Hippocampal formation (tissue), 2 donors: ENCODE data around the gene GPC1.

Experiments
- DNase-seq, 2 donors: peaks; one replicate each; lab custom pipeline; 2025; lab: John Stamatoyannopoulos, UW

The GPC1 gene

DNA sequence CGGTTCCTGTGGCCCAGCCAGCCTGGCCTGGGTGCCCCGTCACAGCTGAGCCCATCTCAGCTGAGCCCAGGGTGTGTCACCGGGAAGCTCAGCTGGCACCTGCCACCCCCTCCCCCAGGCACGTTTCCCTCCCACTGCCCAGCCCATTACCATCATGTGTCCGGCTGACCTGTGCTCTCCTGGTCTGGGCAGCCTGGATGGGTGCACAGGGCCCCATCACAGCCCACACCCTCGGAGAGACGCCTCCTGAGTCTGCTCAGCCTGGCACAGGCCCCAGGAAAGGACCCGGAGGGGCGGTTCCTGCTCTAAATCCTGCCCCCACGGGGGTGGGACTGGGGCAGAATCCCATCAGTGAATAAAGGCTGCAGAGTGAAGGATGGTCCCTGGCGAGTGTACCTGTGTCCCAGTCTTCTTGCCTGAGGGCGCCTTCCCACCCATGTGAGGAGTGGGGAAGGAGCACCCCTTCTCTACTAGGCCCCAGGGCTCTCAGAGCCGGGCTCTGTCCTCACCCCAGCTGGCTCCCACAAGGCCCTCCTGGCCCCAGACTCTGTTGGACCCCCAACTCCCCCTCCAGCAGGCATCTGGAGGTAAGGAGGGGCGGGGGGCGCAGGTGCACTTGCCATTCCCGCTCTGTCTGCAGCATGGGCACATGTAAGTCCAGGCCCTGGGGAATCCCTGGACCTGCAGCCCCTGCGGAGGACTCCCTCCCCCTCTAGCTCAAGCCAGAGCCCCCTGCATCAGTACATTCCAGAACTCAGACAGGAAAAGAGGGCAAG, 21.2 kb downstream of the GPC1 start:
- DNase-seq: no peak

DNA sequence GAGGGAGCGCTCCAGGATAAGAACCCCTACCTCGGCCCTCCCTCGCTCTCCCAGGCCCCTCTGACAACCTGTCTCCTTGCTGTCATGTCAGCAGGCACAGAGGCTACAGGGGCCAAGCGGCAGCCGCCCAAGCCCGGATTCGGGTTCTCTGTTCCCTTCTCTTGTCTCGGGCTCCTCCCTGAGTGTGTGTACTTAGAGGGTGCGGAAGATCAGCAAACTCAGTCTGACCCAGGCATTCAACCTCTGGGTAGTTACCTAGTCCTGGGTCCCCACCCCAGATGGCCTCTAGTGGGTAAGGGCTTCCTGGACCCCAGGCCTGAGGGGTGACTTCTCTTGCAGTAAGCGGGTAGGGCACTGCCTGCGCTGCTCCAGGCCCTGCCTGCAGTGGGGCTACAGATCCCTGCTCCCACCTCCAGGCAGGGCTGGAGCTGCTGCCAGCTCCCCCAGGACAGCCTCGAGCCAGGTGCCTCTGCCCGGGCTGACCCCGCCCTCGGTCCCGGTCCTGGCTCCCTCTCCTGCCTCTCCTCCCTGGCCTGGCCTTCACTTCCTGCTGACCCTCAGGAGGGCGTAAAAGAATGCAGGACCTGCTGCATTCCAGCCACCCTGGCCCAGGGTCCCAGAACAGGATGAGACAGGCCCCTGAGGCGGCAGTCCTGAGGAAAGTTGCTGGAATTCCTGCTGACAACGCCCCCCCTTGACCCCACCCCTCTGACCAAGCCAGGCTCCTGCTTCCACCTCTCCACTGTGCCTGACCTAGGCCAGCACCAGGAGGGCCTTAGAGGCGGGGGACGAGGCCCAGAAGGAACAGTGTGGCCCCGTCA, 22.0 kb downstream of the GPC1 start:
- no peak for DNase-seq

DNA sequence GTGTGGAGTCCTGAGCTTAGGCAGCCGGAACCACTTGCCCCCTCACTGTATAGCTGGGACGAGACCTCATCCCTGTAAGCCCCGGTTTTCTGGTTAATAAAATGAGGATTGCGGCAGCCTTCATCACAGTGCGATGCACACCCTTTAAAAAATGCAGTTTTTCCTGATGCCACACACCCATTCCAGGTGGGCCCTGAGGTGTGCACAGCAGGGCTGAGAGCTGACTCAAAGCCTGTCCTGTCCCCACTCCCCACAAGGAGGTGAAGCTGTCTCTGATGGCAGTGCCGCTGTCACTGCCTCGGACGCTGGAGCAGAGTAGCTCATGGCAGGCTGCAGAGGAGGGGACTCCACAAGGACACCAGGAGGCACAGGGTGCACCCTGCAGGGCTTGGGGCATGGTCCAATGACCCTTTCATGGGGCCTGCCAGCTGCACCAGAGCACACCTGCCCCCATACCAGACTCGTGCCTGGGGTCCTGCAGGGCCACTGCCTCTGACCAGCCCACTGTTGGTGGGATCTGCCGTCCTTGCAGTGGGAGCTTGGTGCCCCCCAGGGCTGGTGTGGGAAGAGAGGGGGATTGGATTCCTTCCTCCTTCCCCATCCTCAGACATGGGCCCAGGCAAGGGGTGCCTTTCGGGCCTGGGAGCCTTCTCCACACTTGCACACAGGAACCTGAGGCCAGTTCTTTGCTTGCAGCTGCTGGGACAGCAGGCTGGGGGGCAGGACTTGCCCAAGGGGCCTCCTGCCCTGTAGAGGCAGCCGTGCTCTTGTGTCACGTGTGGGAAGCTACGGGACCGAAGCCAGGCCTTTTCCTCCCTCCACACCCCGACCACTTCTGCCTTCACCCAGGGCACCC, 22.8 kb downstream of the GPC1 start:
- no peak for DNase-seq

DNA sequence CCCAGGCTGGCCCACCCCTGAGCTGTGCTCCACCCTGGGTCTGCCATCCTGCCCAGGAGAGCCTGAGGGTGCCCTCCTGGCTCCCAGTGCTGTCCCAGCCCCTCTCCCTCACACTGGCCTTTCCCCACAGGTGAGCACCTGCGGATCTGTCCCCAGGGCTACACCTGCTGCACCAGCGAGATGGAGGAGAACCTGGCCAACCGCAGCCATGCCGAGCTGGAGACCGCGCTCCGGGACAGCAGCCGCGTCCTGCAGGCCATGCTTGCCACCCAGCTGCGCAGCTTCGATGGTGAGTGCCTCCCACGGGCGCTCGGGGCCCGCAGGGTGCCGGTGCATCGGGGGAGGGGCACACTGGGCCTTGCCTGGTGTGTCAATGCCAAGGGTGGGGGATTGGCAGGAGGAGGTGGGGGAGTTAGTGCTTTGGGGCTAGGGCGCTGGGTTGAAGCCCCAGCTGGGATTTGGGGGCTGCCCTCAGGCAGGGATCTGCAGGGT, 23.5 kb downstream of the GPC1 start:
- DNase-seq: no peak

DNA sequence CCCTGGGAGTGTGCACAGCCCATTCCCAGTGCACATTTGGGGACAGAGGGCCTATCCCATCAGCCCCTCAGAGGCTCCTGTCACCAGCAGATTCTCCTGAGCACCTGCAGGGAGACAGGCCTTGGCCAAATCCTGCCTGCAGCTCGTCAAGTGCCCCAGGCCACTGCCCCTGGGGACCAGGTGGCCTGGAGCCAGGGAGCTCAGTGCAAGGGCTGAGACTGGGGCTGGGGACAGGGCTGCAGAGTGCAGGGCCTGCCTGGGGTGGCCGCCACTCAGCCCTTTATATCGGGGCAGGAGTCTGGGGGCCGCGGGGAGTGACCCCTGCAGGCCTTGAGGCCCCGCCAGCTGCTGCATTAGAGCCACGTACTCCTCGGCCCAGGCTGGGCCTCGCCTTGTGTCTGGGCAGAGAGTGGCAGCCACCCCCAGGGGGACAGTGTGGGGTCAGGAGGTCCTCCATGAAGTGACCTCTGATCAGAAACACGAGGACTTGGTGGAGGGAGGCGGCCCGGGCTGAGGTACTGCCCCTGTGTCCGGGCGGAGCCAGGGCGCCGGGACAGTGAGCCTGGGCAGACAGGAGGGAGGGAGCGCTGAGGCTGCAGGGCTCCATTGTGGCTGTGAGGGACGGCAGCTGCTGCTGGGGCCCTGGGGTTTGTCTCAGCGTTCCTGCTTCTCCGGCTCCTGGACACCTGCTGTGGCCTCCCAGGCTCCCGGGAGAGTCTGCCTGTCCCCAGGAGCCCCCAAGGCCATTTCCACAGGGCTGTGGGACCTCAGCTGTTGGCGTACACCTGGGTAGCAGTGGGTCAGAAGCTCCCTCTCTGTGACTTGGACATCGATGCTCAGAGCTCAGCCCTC, 24.2 kb downstream of the GPC1 start:
- no peak for DNase-seq

DNA sequence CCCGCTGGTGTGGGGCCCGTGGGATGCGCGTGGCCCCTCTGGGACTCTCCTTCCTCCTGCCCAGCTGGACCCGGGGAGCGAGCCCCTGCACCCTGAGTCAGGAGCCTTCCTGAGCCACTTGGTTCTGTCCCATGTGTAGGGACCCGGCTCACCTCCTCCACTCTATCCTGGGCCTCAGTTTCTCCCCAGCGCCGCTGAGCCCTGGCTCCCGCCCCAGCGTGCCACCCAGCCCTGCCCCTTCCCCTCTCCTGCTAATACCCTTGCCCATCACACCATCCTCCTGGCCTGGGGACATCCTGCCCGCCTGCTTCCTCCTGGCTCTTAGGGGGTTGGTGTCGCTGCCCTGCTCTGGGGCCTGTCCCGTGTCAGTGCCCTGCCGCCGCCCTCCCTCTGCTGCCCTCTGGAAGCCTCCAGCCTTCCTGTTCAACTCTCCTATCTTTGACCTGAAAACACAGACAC, 24.8 kb downstream of the GPC1 start:
- no peak for DNase-seq

DNA sequence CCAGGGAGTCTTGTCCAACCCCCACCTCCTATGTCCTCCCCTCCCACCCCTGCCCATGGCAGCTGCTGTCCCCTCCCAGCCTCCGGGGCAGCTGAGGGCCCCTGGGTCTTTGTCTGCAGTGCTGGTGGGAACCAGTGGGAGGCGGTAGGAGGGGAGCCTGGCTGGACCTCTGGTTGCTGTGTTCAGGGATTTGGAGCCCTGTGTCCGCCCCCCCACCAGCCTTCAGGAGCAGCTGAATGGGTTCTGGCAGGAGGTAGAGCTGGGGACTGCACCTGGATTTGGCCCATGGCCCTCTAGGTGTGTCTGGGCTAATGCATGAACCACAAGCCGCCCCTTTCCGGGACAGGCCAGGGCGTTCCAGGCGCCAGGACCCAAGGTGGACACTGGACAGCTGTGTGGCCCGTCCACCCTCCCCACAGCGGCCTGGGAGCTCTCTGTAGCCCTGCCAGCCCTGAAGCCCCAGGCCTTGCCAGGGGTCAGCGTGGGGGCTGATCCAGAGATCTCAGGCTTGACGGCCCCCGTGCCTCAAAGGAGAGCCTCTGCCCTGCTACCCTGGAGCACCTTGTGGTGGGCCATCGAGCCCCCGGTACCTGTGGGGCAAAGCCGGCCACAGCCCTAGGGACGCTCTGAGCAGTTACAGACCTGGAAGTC, 25.4 kb downstream of the GPC1 start:
- DNase-seq: no peak

DNA sequence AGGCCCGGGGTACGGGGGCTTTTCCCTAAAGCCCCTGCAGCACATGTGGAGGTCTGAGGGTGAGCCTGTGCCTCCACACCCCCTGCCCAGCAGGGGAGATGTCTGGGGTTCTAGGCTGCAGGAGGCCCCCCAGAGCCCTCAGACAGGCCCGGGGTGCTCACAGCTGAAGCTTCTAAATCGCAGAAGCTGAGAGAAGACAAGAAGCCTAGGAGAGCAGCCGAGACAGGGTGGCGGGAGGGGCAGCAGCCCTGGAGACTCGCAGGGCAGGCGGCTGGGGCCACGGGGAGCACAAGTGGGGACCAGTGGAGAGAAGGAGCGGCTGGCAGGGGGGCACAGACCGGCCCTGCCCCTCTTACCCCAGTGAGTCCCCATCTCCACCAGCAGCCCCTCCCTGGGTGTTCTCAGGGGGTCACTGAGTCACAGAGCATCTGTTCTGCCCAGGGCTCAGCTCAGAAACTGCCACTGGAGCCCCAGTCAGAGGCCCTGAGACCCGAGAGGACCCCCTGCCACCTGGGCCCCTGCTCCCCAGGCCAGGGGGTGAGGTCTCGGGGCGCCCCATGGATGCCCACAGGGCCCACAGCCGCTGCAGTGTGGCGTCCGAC, 26.1 kb downstream of the GPC1 start:
- DNase-seq: no peak

DNA sequence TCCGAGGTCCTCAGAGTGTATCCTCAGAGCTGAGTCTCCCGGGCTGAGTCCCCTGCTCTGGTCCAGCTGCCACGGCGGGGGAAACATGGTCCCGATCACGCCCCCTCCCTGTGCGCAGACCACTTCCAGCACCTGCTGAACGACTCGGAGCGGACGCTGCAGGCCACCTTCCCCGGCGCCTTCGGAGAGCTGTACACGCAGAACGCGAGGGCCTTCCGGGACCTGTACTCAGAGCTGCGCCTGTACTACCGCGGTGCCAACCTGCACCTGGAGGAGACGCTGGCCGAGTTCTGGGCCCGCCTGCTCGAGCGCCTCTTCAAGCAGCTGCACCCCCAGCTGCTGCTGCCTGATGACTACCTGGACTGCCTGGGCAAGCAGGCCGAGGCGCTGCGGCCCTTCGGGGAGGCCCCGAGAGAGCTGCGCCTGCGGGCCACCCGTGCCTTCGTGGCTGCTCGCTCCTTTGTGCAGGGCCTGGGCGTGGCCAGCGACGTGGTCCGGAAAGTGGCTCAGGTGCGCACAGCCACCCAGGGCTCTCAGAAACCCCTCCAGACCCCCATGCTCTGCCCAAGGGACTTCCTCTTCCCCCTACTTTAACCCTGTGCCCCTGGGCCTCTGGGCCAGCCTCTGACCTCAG, 26.7 kb downstream of the GPC1 start:
- DNase-seq: no peak

DNA sequence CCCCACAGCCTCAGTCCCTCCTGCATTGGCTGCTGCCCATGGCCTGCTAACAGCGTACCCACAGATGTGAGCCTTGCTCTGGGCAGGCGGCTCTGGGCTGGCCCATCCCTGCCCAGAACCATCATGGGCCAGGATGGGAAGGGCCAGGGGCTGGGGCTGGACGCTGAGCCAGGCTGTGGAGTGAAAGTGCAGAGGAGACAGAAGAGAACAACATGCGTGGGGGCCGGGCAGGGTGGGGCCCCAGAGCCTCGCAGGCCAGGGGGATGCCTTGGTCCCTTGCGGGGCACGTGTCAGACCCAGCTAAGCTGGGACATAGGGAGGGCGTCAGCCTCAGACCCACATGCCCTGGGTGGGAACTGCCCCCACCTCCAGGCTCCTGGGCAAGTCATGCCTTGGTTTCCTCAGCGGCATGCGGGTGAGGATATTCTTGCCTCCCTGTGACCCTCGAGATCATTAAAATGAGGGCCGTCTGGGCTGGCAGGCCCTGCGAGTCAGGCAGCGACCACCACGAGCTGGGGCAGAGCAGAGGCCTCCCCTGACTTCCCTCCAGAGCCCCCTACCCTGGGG, 27.3 kb downstream of the GPC1 start:
- no peak for DNase-seq

DNA sequence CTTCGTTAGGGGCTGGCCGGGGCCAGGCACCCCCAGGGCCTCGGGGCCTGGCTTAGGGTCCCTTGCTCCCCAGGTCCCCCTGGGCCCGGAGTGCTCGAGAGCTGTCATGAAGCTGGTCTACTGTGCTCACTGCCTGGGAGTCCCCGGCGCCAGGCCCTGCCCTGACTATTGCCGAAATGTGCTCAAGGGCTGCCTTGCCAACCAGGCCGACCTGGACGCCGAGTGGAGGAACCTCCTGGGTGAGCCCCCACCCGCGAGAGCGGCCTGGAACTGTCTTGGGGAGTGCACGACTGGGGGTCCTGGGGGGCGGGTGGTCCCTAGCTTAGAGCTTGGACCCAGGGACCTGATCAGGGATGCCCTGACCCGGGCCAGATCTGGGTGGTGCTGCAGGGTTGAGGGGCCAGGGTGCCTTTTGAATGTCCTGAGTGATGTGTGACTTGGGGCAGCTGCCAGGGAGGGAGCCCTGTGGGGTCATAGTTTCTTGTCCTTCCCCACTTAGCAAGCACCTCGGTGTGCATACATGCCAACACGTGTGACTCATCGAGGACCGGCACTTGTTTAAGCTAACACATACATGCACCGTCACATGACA, 27.9 kb downstream of the GPC1 start:
- no peak for DNase-seq

DNA sequence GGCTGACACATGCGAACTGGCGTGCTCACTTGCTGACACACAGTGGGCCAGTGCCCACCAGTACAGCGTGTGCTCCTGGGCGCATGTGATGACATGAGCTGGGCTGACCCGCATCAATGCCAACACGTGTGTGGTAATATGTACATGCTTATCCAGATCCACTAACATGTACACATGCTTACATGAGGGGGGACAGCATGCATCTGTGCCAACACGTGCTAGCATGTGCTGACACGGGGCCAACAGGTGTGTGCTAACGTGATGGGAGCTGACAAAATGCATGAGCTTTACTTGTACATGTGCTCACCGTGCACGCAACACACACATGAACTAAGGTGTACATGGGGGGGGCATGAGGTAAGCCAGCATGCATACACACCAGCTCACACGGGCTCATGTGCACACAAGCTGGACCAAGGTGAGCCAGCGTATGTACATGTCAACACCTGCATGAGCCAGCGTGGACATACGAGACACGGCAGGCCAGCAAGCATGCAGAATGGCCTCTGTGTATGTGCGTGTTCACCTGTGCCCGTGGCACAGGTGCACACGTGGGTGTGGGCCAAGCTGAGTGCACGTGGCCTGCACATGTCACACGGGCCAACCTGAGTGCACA, 28.5 kb downstream of the GPC1 start:
- no peak for DNase-seq

DNA sequence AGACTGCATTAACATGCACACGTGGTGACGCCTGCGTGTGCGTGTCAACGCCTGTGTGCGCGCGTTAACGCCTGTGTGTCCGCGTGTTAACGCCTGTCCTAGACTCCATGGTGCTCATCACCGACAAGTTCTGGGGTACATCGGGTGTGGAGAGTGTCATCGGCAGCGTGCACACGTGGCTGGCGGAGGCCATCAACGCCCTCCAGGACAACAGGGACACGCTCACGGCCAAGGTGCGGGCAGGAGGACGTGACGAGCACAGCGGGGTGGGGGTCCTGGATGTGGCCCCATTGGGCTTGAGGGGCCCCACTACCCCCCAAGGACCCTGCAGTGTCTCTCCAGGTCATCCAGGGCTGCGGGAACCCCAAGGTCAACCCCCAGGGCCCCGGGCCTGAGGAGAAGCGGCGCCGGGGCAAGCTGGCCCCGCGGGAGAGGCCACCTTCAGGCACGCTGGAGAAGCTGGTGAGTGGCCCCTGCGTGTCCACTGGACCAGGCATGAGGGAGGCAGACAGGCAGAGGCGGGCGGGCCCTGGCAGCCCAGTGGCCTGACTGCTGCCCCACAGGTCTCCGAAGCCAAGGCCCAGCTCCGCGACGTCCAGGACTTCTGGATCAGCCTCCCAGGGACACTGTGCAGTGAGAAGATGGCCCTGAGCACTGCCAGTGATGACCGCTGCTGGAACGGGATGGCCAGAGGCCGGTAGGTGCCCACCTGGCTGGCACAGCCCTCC, 29.2 kb downstream of the GPC1 start:
- no peak for DNase-seq

DNA sequence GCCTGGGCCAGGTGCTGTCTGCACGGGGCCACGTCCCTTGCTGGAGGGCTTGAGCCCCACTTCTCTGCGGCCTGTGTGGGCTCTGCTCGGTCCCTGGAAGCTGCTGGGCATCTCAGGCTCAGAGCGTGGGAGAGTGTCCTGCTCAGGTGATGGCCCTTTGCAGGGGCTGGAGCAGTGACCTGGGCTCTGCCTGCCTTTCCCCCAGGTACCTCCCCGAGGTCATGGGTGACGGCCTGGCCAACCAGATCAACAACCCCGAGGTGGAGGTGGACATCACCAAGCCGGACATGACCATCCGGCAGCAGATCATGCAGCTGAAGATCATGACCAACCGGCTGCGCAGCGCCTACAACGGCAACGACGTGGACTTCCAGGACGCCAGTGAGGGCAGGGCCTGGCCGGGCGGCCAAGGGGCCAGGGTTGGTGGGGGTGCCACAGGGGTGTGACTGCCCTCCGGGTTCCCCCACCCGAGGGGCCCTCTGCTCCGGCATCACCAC, 29.9 kb downstream of the GPC1 start:
- DNase-seq: no peak

DNA sequence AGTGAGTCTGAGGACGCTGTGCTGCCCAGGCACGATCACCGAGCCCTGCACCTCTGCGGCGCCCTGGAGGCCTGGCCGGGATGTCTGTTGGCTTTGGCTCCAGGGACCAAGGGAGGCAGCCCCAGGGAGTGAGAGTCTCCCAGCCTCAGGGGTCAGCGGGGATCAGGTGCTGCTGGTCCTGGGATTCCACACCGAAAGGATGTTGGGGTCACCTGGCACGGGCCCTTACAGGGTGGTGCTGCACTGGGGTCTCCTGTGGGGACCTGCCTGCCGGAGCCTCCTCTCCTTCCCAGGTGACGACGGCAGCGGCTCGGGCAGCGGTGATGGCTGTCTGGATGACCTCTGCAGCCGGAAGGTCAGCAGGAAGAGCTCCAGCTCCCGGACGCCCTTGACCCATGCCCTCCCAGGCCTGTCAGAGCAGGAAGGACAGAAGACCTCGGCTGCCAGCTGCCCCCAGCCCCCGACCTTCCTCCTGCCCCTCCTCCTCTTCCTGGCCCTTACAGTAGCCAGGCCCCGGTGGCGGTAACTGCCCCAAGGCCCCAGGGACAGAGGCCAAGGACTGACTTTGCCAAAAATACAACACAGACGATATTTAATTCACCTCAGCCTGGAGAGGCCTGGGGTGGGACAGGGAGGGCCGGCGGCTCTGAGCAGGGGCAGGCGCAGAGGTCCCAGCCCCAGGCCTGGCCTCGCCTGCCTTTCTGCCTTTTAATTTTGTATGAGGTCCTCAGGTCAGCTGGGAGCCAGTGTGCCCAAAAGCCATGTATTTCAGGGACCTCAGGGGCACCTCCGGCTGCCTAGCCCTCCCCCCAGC, 30.5 kb downstream of the GPC1 start:
- no peak for DNase-seq

DNA sequence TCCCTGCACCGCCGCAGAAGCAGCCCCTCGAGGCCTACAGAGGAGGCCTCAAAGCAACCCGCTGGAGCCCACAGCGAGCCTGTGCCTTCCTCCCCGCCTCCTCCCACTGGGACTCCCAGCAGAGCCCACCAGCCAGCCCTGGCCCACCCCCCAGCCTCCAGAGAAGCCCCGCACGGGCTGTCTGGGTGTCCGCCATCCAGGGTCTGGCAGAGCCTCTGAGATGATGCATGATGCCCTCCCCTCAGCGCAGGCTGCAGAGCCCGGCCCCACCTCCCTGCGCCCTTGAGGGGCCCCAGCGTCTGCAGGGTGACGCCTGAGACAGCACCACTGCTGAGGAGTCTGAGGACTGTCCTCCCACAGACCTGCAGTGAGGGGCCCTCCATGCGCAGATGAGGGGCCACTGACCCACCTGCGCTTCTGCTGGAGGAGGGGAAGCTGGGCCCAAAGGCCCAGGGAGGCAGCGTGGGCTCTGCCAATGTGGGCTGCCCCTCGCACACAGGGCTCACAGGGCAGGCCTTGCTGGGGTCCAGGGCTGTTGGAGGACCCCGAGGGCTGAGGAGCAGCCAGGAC, 31.2 kb downstream of the GPC1 start:
- DNase-seq: no peak
